Mesodermal cell (in vitro differentiated cells): ENCODE data around the gene CENPB.

Experiments
- H3K27ac ChIP-seq: 2 replicates; pipeline ENCODE4 v1.7.0; 2013; ENCODE audit warnings: mild to moderate bottlenecking, low read depth, low read length, moderate library complexity; ENCODE audit not compliant: severe bottlenecking
- H3K36me3 ChIP-seq: 2 replicates; pipeline ENCODE4 v1.7.1; 2013; ENCODE audit warnings: mild to moderate bottlenecking, low read length, moderate library complexity; ENCODE audit not compliant: control insufficient read depth, insufficient read depth
- H3K4me1 ChIP-seq: one replicate; pipeline ENCODE4 v1.7.1; 2013; ENCODE audit warnings: mild to moderate bottlenecking, low read length; ENCODE audit not compliant: insufficient read depth, control insufficient read depth, poor library complexity, severe bottlenecking
- H3K4me3 ChIP-seq: 2 replicates; pipeline ENCODE4 v1.7.0; 2013; ENCODE audit warnings: low read length, control low read depth, mild to moderate bottlenecking; ENCODE audit not compliant: insufficient read depth, poor library complexity, severe bottlenecking; ENCODE audit errors: extremely low read depth
- H3K9me3 ChIP-seq: 2 replicates; pipeline ENCODE4 v1.7.1; 2013; ENCODE audit warnings: mild to moderate bottlenecking, low read length, moderate library complexity; ENCODE audit not compliant: control insufficient read depth
- WGBS, 2 experiments: methylation state at CpG; one replicate each; pipeline ENCODE4 v1.1.5; 2013; ENCODE audit warnings: missing lambda C conversion rate in 2 of 2; ENCODE audit not compliant: insufficient coverage in 2 of 2; 5-methylcytosine and 5-hydroxymethylcytosine counted together

CENPB gene

GRCh38 chr20:3766422-3767109 is 20.0 kb downstream of the CENPB start:
- peak overlapping the region; percentile 70 for H3K4me3 ChIP-seq
- WGBS, 2 experiments, result 70 to 100% methylated on average over 1 to 2 of the region's 9 CpGs
- peaks cover 13% of the 10 kb centered on the region for H3K4me1 ChIP-seq
- H3K36me3 ChIP-seq, result peaks cover 4% of the 10 kb centered on the region
- H3K27ac ChIP-seq, result no peak overlapping the region
- H3K9me3 ChIP-seq, result no peaks in the 10 kb centered on the region

GRCh38 chr20:3765171-3765882 is 21.2 kb downstream of the CENPB start:
- H3K27ac ChIP-seq, result no peak overlapping the region
- peaks cover 8% of the 10 kb centered on the region for H3K36me3 ChIP-seq
- peaks cover 13% of the 10 kb centered on the region for H3K4me1 ChIP-seq
- no peaks in the 10 kb centered on the region for H3K9me3 ChIP-seq
- 80 to 100% methylated on average over 1 to 2 of the region's 3 CpGs for WGBS, 2 experiments
- no peak overlapping the region for H3K4me3 ChIP-seq

- Histone ChIP-seq H3K4me3 (no peak overlapping the region), H3K9me3 (no peaks in the 10 kb centered on the region), H3K27ac (no peak overlapping the region), H3K4me1 (peaks cover 13% of the 10 kb centered on the region), H3K36me3 (peaks cover 13% of the 10 kb centered on the region)
- WGBS, 2 experiments, result 100% methylated on average over 2 of the region's 3 CpGs; no CpG with 5 or more reads in 1 of the 2 experiments
Measured at GRCh38 chr20:3764659-3765058, 21.9 kb downstream of the CENPB start.

- no peak overlapping the region for H3K27ac ChIP-seq
- WGBS, 2 experiments, result 88 to 96% methylated on average over 8 of the region's 8 CpGs
- H3K4me3 ChIP-seq, result no peak overlapping the region
- peaks cover 16% of the 10 kb centered on the region for H3K36me3 ChIP-seq
- peaks cover 10% of the 10 kb centered on the region for H3K4me1 ChIP-seq
- no peaks in the 10 kb centered on the region for H3K9me3 ChIP-seq
Measured at GRCh38 chr20:3763671-3764601, 22.6 kb downstream of the CENPB start.

- no peaks in the 10 kb centered on the region for H3K4me1 ChIP-seq
- WGBS, 2 experiments, result 90% methylated on average over 7 to 8 of the region's 10 CpGs
- H3K4me3 ChIP-seq, result no peak overlapping the region
- H3K36me3 ChIP-seq, result peaks cover 34% of the 10 kb centered on the region
- peak overlapping the region; percentile 10 for H3K27ac ChIP-seq
- no peaks in the 10 kb centered on the region for H3K9me3 ChIP-seq
Measured at GRCh38 chr20:3760655-3761348, 25.7 kb downstream of the CENPB start.

- peaks cover 34% of the 10 kb centered on the region for H3K36me3 ChIP-seq
- no peaks in the 10 kb centered on the region for H3K4me1 ChIP-seq
- H3K4me3 ChIP-seq, result no peak overlapping the region
- 89 to 95% methylated on average over 8 to 11 of the region's 11 CpGs for WGBS, 2 experiments
- no peak overlapping the region for H3K27ac ChIP-seq
- no peaks in the 10 kb centered on the region for H3K9me3 ChIP-seq
Measured at GRCh38 chr20:3759884-3760283, 26.7 kb downstream of the CENPB start.

GRCh38 chr20:3759316-3759823 is 27.2 kb downstream of the CENPB start:
- Histone ChIP-seq H3K4me1 (no peaks in the 10 kb centered on the region), H3K36me3 (peaks cover 34% of the 10 kb centered on the region)

GRCh38 chr20:3758566-3758965 is 28.0 kb downstream of the CENPB start:
- H3K9me3 ChIP-seq, result no peaks in the 10 kb centered on the region
- peaks cover 34% of the 10 kb centered on the region for H3K36me3 ChIP-seq
- no peak overlapping the region for H3K27ac ChIP-seq
- 91 to 96% methylated on average over 5 to 7 of the region's 11 CpGs for WGBS, 2 experiments
- no peak overlapping the region for H3K4me3 ChIP-seq
- no peaks in the 10 kb centered on the region for H3K4me1 ChIP-seq

More at GRCh38 chr20:3759316-3759823, 27.2 kb downstream of the CENPB start:
- no peak overlapping the region for H3K4me3 ChIP-seq
- no peak overlapping the region for H3K27ac ChIP-seq
- 82% methylated on average over 8 to 9 of the region's 11 CpGs for WGBS, 2 experiments
- no peaks in the 10 kb centered on the region for H3K9me3 ChIP-seq

GRCh38 chr20:3757268-3757667 is 29.3 kb downstream of the CENPB start:
- Histone ChIP-seq H3K4me3 (no peak overlapping the region), H3K9me3 (no peaks in the 10 kb centered on the region), H3K27ac (no peak overlapping the region), H3K36me3 (peaks cover 34% of the 10 kb centered on the region), H3K4me1 (no peaks in the 10 kb centered on the region)
- no CpG with 5 or more reads among the region's 2 CpGs for WGBS, 2 experiments
